LoVo (cell line): ENCODE measurements around the gene IBA57.

Experiments used
- DNase-seq: peaks from one replicate; pipeline ENCODE4 v3.0.0-alpha.2; 2016; ENCODE audit warnings: low spot score

Gene IBA57

GRCh38 chr1:228156941-228157728 lies 8.5 kb upstream of the IBA57 start:
- no peak for DNase-seq

- DNase-seq, result no peak
These were observed 7.9 kb upstream of the IBA57 start for GRCh38 chr1:228157729-228158126.

DNA sequence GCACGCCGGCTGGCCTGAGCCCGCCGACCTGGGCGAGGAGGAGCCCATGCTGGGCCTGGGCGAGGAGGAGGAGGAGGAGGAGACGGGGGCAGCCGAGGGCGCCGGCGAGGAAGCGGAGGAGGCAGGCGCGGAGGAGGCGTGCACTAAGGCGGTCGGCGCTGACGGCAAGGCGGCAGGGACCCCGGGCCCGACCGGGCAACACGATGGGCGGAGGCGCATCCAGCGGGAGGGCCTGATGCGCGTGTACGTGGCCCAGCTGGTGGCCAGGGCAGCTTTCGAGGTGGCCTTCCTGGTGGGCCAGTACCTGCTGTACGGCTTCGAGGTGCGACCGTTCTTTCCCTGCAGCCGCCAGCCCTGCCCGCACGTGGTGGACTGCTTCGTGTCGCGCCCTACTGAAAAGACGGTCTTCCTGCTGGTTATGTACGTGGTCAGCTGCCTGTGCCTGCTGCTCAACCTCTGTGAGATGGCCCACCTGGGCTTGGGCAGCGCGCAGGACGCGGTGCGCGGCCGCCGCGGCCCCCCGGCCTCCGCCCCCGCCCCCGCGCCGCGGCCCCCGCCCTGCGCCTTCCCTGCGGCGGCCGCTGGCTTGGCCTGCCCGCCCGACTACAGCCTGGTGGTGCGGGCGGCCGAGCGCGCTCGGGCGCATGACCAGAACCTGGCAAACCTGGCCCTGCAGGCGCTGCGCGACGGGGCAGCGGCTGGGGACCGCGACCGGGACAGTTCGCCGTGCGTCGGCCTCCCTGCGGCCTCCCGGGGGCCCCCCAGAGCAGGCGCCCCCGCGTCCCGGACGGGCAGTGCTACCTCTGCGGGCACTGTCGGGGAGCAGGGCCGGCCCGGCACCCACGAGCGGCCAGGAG lies 7.2 kb upstream of the IBA57 start:
- DNase-seq, result no peak

- DNase-seq, result no peak
These were observed 6.5 kb upstream of the IBA57 start for GRCh38 chr1:228159008-228159665.

- DNase-seq, result no peak
These were observed 5.3 kb upstream of the IBA57 start for GRCh38 chr1:228160201-228160761.

DNA sequence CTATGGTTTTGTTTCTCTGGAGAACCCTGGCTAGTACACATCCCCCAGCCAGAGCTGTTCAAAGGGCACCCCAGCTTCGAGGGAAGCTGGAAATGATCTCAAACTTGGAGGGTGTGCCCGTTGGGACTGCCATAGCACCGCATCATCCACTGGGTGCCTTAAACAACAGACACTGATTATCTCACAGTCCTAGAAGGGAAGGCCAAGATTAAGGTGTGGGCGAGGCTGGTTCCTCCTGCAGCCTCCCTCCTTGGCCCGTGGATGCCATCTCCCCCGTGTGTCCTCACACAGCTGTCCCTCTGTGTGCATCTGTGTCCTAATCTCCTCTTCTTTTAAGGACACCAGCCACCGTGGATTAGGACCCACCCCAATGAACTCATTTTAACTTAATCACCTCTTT lies 4.2 kb upstream of the IBA57 start:
- DNase-seq, result no peak

DNA sequence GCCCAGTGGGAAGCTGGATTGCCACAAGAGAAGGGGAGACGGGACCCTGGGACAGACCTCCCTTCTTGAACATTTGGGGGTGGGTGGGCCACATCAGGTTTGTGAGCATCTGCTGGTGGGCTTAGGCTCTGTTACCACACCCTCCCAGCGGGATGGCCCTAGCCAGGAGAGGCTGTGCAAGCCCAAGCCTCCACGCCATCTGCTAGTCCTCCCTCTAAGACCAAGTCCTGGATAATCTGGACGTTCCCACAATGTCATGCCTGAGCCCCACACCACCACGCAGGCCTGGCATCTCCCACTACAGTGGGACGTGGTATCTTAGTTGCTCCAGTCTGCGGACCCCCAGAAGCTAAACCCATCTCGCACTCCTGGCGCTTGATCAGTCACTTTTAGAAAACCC lies 3.7 kb upstream of the IBA57 start:
- DNase-seq, result no peak

DNA sequence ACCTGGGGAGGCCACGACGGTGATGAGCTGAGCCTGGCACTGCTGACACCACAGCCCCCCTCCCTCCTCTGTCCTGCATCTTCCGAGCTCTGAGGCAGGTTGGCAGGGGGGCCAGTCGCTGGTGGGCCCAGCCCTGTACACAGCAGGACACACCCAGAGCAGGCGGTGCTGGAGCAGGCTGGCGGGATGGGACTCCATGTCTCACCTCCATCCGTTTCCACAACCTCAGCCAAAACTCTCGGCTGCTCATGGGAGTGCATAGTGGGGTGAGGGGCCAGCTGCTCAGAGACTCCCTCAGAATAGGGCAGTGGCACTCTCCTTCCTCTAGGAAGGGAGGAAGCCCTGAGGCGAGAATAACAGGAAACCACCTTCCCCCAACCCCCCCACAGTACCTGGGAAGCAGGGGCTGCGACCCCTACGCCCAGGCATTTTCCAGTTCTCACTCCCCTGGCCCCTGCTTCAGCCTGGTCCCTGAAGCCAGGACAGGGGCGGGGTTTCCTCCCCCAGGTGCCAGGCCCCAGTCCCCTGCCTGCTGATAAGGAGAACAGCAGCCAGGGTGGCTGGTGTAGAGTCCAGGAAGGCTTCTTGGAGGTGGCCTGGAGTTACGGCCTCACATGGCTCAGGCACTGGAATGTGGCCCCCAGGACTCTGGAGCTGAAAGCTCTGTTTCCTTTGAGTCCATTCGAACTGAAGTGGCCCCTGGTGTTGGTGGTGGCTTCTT lies 3.2 kb upstream of the IBA57 start:
- DNase-seq, result no peak

GRCh38 chr1:228163007-228163753 lies 2.4 kb upstream of the IBA57 start:
- DNase-seq, result peak; percentile 43

GRCh38 chr1:228163776-228164519 lies 1.7 kb upstream of the IBA57 start:
- DNase-seq, result no peak

- no peak for DNase-seq
These were observed 838 bp upstream of the IBA57 start for GRCh38 chr1:228164561-228165371.

DNA sequence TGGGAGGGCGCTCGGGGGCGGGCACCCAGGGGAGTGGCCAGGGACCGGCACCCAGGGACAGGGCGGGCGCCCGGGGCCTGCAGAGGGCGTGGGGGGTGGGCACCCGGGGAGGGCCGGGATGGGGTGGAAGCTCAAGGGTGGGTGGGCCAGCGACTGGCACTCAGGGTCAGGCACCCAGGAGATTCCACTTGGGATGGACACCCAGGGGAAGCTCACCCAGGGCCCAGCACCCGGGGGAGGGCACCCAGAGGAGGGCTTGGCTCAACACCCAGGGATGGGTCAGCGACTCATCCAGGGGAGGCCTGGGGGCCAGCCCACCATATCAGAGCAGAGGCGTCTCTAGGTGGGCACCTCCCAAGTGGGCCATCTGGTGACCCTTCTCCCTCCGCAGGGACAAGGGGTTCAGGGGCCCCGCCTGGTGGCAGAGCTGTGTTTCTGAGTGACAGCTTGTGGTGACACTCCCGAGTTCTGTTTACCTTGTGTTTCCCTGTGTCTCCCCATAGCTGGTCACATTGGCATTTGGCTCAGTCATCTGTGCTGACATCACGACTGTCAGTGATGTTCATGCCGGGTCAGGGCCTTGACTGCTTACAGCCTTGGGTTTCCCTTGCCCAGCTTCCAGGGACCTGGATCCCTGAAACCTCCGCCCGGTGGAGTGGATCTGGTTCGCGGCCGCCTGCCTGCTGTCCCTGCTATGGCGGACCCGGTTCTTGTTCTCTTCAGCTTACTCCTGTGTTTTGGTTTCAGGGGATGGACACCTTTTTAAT lies 749 bp downstream of the IBA57 start:
- DNase-seq, result peak; percentile 73

DNA sequence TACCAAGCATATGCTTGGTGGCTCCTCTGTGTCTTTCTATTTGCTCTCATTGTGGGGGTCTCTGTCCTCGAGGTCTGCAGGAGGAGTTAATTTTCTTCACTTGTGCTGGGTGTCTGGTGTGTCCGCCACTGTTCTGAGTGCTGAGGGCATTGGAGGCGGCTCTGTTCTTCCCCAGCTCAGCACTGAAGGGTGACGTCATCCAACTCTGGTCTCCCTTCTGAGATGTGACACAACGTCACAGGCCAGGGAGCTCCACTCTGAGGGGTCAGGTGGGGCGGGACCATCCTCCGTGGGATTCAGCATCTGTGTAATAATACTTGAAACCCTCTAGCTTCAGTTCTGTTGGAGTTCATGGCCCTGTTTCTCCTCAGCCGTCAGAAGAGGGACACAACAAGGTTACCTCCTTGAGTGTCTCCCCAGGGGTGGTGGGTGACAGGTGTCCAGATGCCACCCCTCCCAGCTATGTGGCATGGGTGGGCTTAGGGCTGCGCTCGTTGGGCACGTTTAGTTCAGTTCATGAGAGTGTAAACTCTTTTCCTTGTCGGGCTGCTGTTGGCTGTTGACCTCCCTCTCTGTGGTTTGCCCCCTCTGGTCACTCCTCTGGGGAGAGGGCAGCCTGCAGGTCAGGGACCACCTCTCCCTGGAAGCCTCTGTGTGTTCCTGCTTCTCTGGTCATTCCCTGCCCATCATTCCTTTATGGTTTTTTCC lies 3.1 kb downstream of the IBA57 start:
- no peak for DNase-seq

GRCh38 chr1:228169345-228169744 lies 3.7 kb downstream of the IBA57 start:
- DNase-seq, result no peak

GRCh38 chr1:228170666-228171065 lies 5.1 kb downstream of the IBA57 start:
- no peak for DNase-seq

DNA sequence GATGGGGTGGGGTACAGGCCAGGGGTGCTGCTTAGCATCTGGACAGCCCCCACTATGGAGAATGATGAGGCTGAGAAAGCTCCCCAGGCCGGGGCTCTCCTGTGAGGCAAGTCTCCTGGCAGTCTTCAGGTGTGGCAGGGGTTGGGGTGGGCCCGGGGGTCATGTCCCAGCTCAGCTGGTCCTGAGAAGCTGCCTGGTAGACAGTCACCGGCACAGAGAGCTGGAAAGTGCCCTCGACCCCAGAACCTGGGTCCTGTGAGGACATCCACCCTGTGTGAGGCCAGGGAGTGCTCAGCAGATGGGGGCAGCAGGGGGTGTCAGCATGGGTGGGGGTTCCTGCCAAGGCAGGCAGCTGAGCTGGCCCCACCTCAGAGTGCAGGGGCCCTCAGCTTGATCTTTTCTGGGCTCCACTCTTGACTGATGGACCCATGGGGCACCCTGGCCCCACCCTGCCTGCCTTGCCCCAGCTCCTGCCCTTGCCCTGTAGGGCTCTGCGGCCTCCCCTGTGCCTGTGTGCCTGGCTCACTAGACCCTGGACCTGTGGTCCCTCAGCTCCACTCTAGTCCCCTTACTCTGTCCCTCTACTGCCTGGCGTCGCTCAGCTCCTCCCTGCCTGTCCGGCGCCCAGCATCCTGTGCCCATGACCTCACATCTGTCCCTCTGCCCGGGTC lies 5.8 kb downstream of the IBA57 start:
- no peak for DNase-seq
